Measurements from ENCODE around the gene SPAG9.

- peak in 1 of 5 experiments; percentile 16 for TF ChIP-seq CTCF (IDR thresholded peaks at IDR 0.05 in 4 of 5, conservative IDR thresholded peaks at IDR 0.05 in 1 of 5)
- peak; percentile 75 to 78 for TF ChIP-seq POLR2A (IDR thresholded peaks at IDR 0.05)
These were observed 45.7 kb upstream of the SPAG9 start, which contains the start of gene NME2 for GRCh38 chr17:51166198-51166986.

Measured in gastrocnemius medialis (tissue), 4 donors.